Neuronal stem cell (in vitro differentiated cells): ENCODE data around the gene STYX.

ENCODE experiments used
- DNase-seq: peaks from one replicate; pipeline ENCODE4 v3.0.0-alpha.2; 2013; ENCODE audit warnings: low spot score
- H2AFZ ChIP-seq: one replicate; pipeline ENCODE4 v1.6.1; 2013; ENCODE audit warnings: mild to moderate bottlenecking, low read length, inconsistent platforms
- H2AK5ac ChIP-seq: 2 replicates; pipeline ENCODE4 v1.6.1; 2013; ENCODE audit warnings: low read depth, mild to moderate bottlenecking, inconsistent platforms, low read length, moderate library complexity, mixed read lengths
- H2BK120ac ChIP-seq: 2 replicates; pipeline ENCODE4 v1.6.1; 2013; ENCODE audit warnings: low read depth, mild to moderate bottlenecking, inconsistent platforms, low read length, moderate library complexity, mixed read lengths
- H2BK12ac ChIP-seq: one replicate; pipeline ENCODE4 v1.6.1; 2013; ENCODE audit warnings: low read length, inconsistent platforms
- H2BK15ac ChIP-seq: 2 replicates; pipeline ENCODE4 v1.6.1; 2013; ENCODE audit warnings: mild to moderate bottlenecking, low read length, inconsistent platforms, mixed read lengths
- H2BK5ac ChIP-seq: one replicate; pipeline ENCODE4 v1.6.1; 2013; ENCODE audit warnings: inconsistent platforms, mild to moderate bottlenecking, low read length, moderate library complexity
- H3K14ac ChIP-seq: one replicate; pipeline ENCODE4 v1.6.1; 2013; ENCODE audit warnings: low read length, inconsistent platforms
- H3K18ac ChIP-seq: 2 replicates; pipeline ENCODE4 v1.6.1; 2013; ENCODE audit warnings: low read length, inconsistent platforms
- H3K23ac ChIP-seq: 2 replicates; pipeline ENCODE4 v1.6.1; 2013; ENCODE audit warnings: low read depth, mild to moderate bottlenecking, mixed read lengths, low read length, inconsistent platforms; ENCODE audit not compliant: poor library complexity
- H3K27ac ChIP-seq: replicated peaks from 3 replicates; pipeline ENCODE4 v1.5.1; 2013; ENCODE audit warnings: low read length, inconsistent platforms
- H3K27me3 ChIP-seq, 3 experiments: 2 replicates each; pipeline ENCODE4 v1.6.1; 2013; ENCODE audit warnings: low read length in 3 of 3, mild to moderate bottlenecking in 2 of 3, inconsistent platforms in 1 of 3, low read depth in 1 of 3, mixed read lengths in 1 of 3, moderate library complexity in 1 of 3; ENCODE audit not compliant: control insufficient read depth in 3 of 3, insufficient read depth in 3 of 3
- H3K36me3 ChIP-seq, 2 donors: replicated peaks in 1 of 2; 2 replicates each; pipeline ENCODE4 v1.6.1; 2013; ENCODE audit warnings: low read length in 2 of 2; ENCODE audit not compliant: control insufficient read depth in 2 of 2, insufficient read depth in 2 of 2
- H3K4ac ChIP-seq: 2 replicates; pipeline ENCODE4 v1.6.1; 2013; ENCODE audit warnings: inconsistent platforms, mild to moderate bottlenecking, low read length, moderate library complexity
- H3K4me1 ChIP-seq, 2 donors: 1 replicate in 1 of 2; 2 replicates in 1 of 2; pipeline ENCODE4 v1.6.1; 2013; ENCODE audit warnings: low read length in 2 of 2, low read depth in 1 of 2; ENCODE audit not compliant: control insufficient read depth in 2 of 2, insufficient read depth in 1 of 2
- H3K4me2 ChIP-seq: one replicate; pipeline ENCODE4 v1.6.1; 2013; ENCODE audit warnings: mild to moderate bottlenecking, low read length, inconsistent platforms; ENCODE audit not compliant: insufficient read depth, poor library complexity, severe bottlenecking
- H3K4me3 ChIP-seq, 2 donors: 2 replicates each; pipeline ENCODE4 v1.5.1; 2013; ENCODE audit warnings: low read length in 2 of 2, mild to moderate bottlenecking in 2 of 2, inconsistent platforms in 1 of 2, moderate library complexity in 1 of 2
- H3K79me1 ChIP-seq: one replicate; pipeline ENCODE4 v1.6.1; 2013; ENCODE audit warnings: low read depth, mild to moderate bottlenecking, inconsistent platforms, low read length, moderate library complexity
- H3K9ac ChIP-seq: one replicate; pipeline ENCODE4 v1.6.1; 2013; ENCODE audit warnings: mild to moderate bottlenecking, low read depth, low read length, inconsistent platforms; ENCODE audit not compliant: poor library complexity
- H3K9me3 ChIP-seq, 2 donors: replicated peaks in 1 of 2; 2 replicates each; pipeline versions ENCODE3 to v1.6.1; 2013; ENCODE audit warnings: low read length in 2 of 2, mild to moderate bottlenecking in 2 of 2, inconsistent platforms in 1 of 2, low read depth in 1 of 2, mixed read lengths in 1 of 2, moderate library complexity in 1 of 2; ENCODE audit not compliant: control insufficient read depth in 2 of 2, insufficient read depth in 1 of 2
- H4K8ac ChIP-seq: one replicate; pipeline ENCODE4 v1.6.1; 2013; ENCODE audit warnings: low read depth, mild to moderate bottlenecking, inconsistent platforms, low read length, moderate library complexity
- H4K91ac ChIP-seq: one replicate; pipeline ENCODE4 v1.6.1; 2013; ENCODE audit warnings: low read length, low read depth, mild to moderate bottlenecking, inconsistent platforms; ENCODE audit not compliant: poor library complexity
- WGBS, 2 donors: extraction: QIAGEN DNeasy Blood & Tissue Kit; methylation state at CpG; one replicate each; pipeline ENCODE4 v1.1.7; 2013; ENCODE audit warnings: missing lambda C conversion rate in 2 of 2, mixed read lengths in 1 of 2; ENCODE audit not compliant: insufficient read length in 2 of 2, insufficient replicate concordance in 1 of 2; ENCODE audit errors: extremely low coverage in 2 of 2; 5-methylcytosine and 5-hydroxymethylcytosine counted together

Gene STYX

DNA sequence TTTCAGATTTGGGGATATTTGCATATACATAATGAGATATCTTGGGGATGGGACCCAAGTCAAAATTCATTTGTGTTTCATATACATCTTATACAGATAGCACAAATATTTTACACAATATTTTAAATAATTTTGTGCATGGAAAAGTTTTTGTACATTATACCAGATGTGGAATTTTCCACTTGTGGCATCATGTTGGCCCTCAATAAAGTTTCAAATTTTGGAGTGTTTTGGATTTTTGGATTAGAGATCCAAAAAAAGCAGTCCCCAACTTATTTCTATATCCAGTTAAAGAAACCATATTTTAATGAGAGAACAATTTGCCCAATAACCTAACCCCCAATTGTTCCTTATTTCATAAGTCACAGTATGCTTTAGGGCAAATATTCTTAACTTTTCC lies 56.9 kb downstream of the STYX start:
- Histone ChIP-seq H3K23ac (no peak overlapping the region), H3K4me3 (no peak overlapping the region), H3K9me3 (no peaks in the 10 kb centered on the region), H3K4me2 (no peak overlapping the region), H3K36me3 (peaks cover 0 to 25% of the 10 kb centered on the region in 2 donors), H3K14ac (no peak overlapping the region), H2AK5ac (no peak overlapping the region), H4K8ac (no peak overlapping the region), H2BK120ac (no peak overlapping the region), H3K27ac (no peak overlapping the region), H2BK5ac (no peak overlapping the region), H2AFZ (no peak overlapping the region), H3K4me1 (peaks cover 2 to 3% of the 10 kb centered on the region in 2 donors), H3K9ac (no peak overlapping the region), H2BK12ac (no peak overlapping the region), H3K79me1 (no peaks in the 10 kb centered on the region), H4K91ac (no peak overlapping the region), H2BK15ac (no peak overlapping the region), H3K27me3 (no peaks in the 10 kb centered on the region), H3K4ac (no peak overlapping the region), H3K18ac (no peak overlapping the region)
- no peak for DNase-seq

DNA sequence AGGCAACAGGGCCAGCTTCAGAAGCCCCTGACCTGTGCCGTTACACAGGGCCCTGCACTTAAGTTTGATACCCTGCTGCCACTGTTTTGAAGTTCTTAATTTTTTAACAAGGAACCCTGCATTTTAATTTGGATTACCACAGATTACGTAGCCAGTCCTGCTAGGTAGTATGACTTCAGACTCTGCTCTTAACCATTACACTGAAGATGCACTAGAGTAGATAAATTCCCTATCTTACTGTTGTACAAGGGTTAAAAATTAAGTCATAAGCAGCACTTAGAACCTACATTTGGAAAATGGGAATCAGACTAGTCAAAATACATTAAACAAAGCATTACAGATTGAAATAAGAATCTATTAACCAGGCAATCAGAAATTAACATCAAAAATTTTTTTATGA lies 59.2 kb downstream of the STYX start:
- no peak overlapping the region for H3K9ac ChIP-seq

DNA sequence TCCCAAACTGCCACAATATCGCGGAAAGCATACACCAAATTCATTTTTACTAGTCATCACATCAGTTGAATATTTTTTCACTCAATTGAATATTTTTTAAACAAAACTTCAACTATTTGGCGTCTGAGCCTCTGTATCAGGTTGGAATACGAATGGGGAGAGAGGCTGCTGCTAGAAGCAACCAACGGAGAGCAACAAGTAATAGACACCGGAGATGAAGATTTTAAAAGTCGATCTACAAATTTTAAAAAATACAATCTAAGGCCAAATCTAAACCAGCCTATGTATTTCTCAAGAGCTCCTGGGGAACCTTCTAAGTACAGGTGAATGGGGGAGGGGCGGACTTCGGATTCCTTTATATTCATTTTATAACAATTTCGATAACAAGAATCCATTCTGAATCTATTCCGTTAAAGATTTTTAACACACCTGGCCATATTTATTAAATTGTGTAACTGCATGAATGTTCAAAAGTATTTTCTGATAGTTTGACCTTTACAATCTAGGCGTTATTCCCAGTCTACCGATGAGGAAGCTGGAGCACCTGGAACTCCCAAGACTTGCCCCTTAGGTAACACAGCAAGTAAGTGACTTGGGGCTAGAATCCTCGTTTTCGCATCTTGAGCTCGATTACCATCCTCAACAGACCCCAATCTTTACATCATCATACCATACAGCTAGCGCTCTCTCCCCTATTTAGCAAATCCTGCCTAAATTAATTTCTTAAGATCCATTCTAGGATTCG lies 60.2 kb downstream of the STYX start:
- no peak overlapping the region for H2BK120ac ChIP-seq
- no peak overlapping the region for H2AK5ac ChIP-seq
- no peak overlapping the region for H2BK12ac ChIP-seq
- H3K79me1 ChIP-seq, result no peaks in the 10 kb centered on the region
- peaks cover 2 to 5% of the 10 kb centered on the region in 2 donors for H3K4me1 ChIP-seq
- no peaks in the 10 kb centered on the region for H3K36me3 ChIP-seq
- no peaks in the 10 kb centered on the region for H3K27me3 ChIP-seq
- H3K18ac ChIP-seq, result no peak overlapping the region
- H3K9ac ChIP-seq, result no peak overlapping the region
- no peaks in the 10 kb centered on the region for H3K9me3 ChIP-seq
- H4K8ac ChIP-seq, result no peak overlapping the region
- DNase-seq, result no peak
- peak overlapping the region; percentile 97 for H2AFZ ChIP-seq
- H3K23ac ChIP-seq, result no peak overlapping the region
- H3K27ac ChIP-seq, result no peak overlapping the region
- no peak overlapping the region for H3K14ac ChIP-seq
- no peak overlapping the region for H3K4ac ChIP-seq
- no peak overlapping the region for H4K91ac ChIP-seq
- H2BK15ac ChIP-seq, result no peak overlapping the region
- WGBS, 2 donors, result no CpG with 5 or more reads among the region's 18 CpGs
- H3K4me2 ChIP-seq, result peak overlapping the region; percentile 99
- peak overlapping the region; percentile 63 to 95 for H3K4me3 ChIP-seq
- no peak overlapping the region for H2BK5ac ChIP-seq

More for the DNA sequence above, 59.2 kb downstream of the STYX start:
- no peaks in the 10 kb centered on the region for H3K79me1 ChIP-seq
- no peak for DNase-seq
- no peak overlapping the region for H3K18ac ChIP-seq
- no peak overlapping the region for H2AFZ ChIP-seq
- H3K27me3 ChIP-seq, result no peaks in the 10 kb centered on the region
- WGBS, 2 donors, result no CpG with 5 or more reads among the region's 2 CpGs
- H2BK12ac ChIP-seq, result no peak overlapping the region
- no peak overlapping the region for H3K4me3 ChIP-seq
- no peak overlapping the region for H3K14ac ChIP-seq
- peaks cover 0 to 4% of the 10 kb centered on the region in 2 donors for H3K36me3 ChIP-seq
- H4K8ac ChIP-seq, result no peak overlapping the region
- H3K4me1 ChIP-seq, result peaks cover 2 to 5% of the 10 kb centered on the region in 2 donors
- no peak overlapping the region for H2AK5ac ChIP-seq
- H3K27ac ChIP-seq, result no peak overlapping the region
- H3K4ac ChIP-seq, result no peak overlapping the region
- H2BK15ac ChIP-seq, result no peak overlapping the region
- H3K9me3 ChIP-seq, result no peaks in the 10 kb centered on the region
- no peak overlapping the region for H2BK120ac ChIP-seq
- H4K91ac ChIP-seq, result no peak overlapping the region
- H3K23ac ChIP-seq, result no peak overlapping the region
- no peak overlapping the region for H2BK5ac ChIP-seq
- H3K4me2 ChIP-seq, result no peak overlapping the region

DNA sequence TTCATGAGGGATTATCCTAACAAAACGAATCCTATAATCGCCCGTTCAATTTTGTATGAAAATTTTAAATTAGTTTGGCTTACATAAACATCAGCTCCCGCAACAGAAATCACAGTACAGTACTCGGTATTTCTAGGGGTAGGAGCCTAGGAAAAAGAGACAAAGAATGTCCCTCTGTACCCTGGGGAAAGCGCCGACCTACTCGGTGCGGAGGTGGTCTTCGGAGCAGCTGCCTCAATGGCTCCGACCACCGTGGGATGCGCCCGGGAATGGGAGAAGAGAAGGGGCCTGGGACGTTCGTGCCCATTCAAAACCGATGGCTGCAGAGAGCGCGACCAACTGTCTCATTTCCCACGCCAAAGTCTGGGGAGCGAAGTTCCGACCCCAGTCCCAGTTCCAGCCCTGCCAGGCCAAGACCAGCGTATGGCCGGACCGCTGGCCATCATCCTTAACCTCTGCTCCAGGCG lies 60.8 kb downstream of the STYX start:
- Histone ChIP-seq H3K4me3 (peak overlapping the region; percentile 63 to 95), H3K18ac (peak overlapping the region; percentile 96), H3K9ac (peak overlapping the region; percentile 92), H4K91ac (no peak overlapping the region), H3K14ac (peak overlapping the region; percentile 89), H3K4me1 (peaks cover 2 to 5% of the 10 kb centered on the region in 2 donors), H2BK15ac (no peak overlapping the region), H3K79me1 (no peaks in the 10 kb centered on the region), H3K4me2 (peak overlapping the region; percentile 99), H3K36me3 (no peaks in the 10 kb centered on the region), H4K8ac (peak overlapping the region; percentile 92), H2BK5ac (peak overlapping the region; percentile 82), H2AFZ (peak overlapping the region; percentile 97), H2AK5ac (peak overlapping the region; percentile 61), H3K23ac (peak overlapping the region; percentile 68), H3K4ac (no peak overlapping the region), H2BK120ac (peak overlapping the region; percentile 81), H3K9me3 (no peaks in the 10 kb centered on the region), H2BK12ac (no peak overlapping the region), H3K27ac (peak overlapping the region; percentile 83), H3K27me3 (no peaks in the 10 kb centered on the region)
- no peak for DNase-seq
- no CpG with 5 or more reads among the region's 26 CpGs for WGBS, 2 donors
